Pons (tissue), 1 donor: ENCODE measurements around the gene HENMT1.
A peak's percentile ranks its signal among the peaks of the same experiment; 100 is the strongest.
"Not testable (repeated sequence)": the region's sequence is repeated elsewhere in the genome, so short reads cannot be mapped to it uniquely, and the experiment has no call there.

Source experiments
- DNase-seq: peaks from one replicate; pipeline ENCODE4 v3.0.0-alpha.2; 2016; ENCODE audit warnings: low spot score

HENMT1 gene

GRCh38 chr1:108671143-108671542 lies 10.2 kb upstream of the HENMT1 start:
- no peak for DNase-seq

- no peak for DNase-seq
Observed at GRCh38 chr1:108670131-108670773, 9.4 kb upstream of the HENMT1 start.

- DNase-seq: no peak
Observed at GRCh38 chr1:108669679-108670078, 8.8 kb upstream of the HENMT1 start.

GRCh38 chr1:108668777-108669176 lies 7.9 kb upstream of the HENMT1 start:
- DNase-seq: no peak

- DNase-seq: not testable (repeated sequence)
Observed at GRCh38 chr1:108667422-108667821, 6.5 kb upstream of the HENMT1 start.

- DNase-seq: no peak
Observed at GRCh38 chr1:108665771-108666170, 4.9 kb upstream of the HENMT1 start.

GRCh38 chr1:108665067-108665466 lies 4.2 kb upstream of the HENMT1 start:
- no peak for DNase-seq

- no peak for DNase-seq
Observed at GRCh38 chr1:108664481-108664880, 3.6 kb upstream of the HENMT1 start.

- no peak for DNase-seq
Observed at GRCh38 chr1:108663074-108663473, 2.2 kb upstream of the HENMT1 start.

- no peak for DNase-seq
Observed at GRCh38 chr1:108657356-108658080, 3.4 kb downstream of the HENMT1 start.

GRCh38 chr1:108653431-108654105 lies 7.3 kb downstream of the HENMT1 start:
- DNase-seq: no peak

- DNase-seq: peak; percentile 90
Observed at GRCh38 chr1:108646648-108647269, 14.1 kb downstream of the HENMT1 start.

GRCh38 chr1:108646265-108646647 lies 14.6 kb downstream of the HENMT1 start:
- no peak for DNase-seq

- DNase-seq: no peak
Observed at GRCh38 chr1:108645564-108646184, 15.2 kb downstream of the HENMT1 start.

- no peak for DNase-seq
Observed at GRCh38 chr1:108644984-108645383, 15.9 kb downstream of the HENMT1 start.

- DNase-seq: peak; percentile 77
Observed at GRCh38 chr1:108643492-108644335, 17.2 kb downstream of the HENMT1 start.

- not testable (repeated sequence) for DNase-seq
Observed at GRCh38 chr1:108640863-108641262, 20.0 kb downstream of the HENMT1 start.

GRCh38 chr1:108639899-108640560 lies 20.9 kb downstream of the HENMT1 start:
- DNase-seq: no peak

GRCh38 chr1:108636876-108637275 lies 24.0 kb downstream of the HENMT1 start:
- DNase-seq: no peak

GRCh38 chr1:108634521-108634920 lies 26.4 kb downstream of the HENMT1 start:
- DNase-seq: no peak

GRCh38 chr1:108628665-108629064 lies 32.2 kb downstream of the HENMT1 start:
- no peak for DNase-seq
